ENCODE measurements around the gene PUS1. TPM values are rescaled to one million over a fixed set of nuclear protein-coding genes. Genes with fewer than 3 reads are reported as not detected.

PUS1 gene
- total and polyA plus RNA-seq, 3 donors from 2014 or later: 16.9 to 26.0 (median 25.2) TPM

- no peaks in the 10 kb centered on the region for H3K36me3 ChIP-seq (ENCODE audit: low read depth, missing control alignments)
- TF ChIP-seq POLR2A (IDR thresholded peaks at IDR 0.05): no peak
- no peak for TF ChIP-seq CTCF (IDR thresholded peaks at IDR 0.05)
- no peak overlapping the region for H3K27ac ChIP-seq
- 92% methylated on average over 11 of the region's 11 CpGs for WGBS, 2 donors
- intact Hi-C loops (cut with DNase I; ENCODE audit: low total_unique reads): no loop called here
- no peak overlapping the region for H3K4me3 ChIP-seq
- peak; percentile 0 for DNase-seq
- H3K4me1 ChIP-seq: peaks cover 9% of the 10 kb centered on the region
- no peaks in the 10 kb centered on the region for H3K9me3 ChIP-seq
- H3K27me3 ChIP-seq: no peaks in the 10 kb centered on the region
Observed at GRCh38 chr12:131991816-131992430, 62.8 kb downstream of the PUS1 start.

GRCh38 chr12:131994589-131994988, 65.5 kb downstream of the PUS1 start:
- Histone ChIP-seq H3K27ac (no peak overlapping the region), H3K36me3 (ENCODE audit: low read depth, missing control alignments) (no peaks in the 10 kb centered on the region), H3K9me3 (no peaks in the 10 kb centered on the region), H3K4me3 (no peak overlapping the region), H3K27me3 (no peaks in the 10 kb centered on the region), H3K4me1 (no peaks in the 10 kb centered on the region)
- intact Hi-C loops (cut with DNase I; ENCODE audit: low total_unique reads): no loop called here
- TF ChIP-seq POLR2A (IDR thresholded peaks at IDR 0.05) (no peak), CTCF (IDR thresholded peaks at IDR 0.05) (no peak)
- WGBS, 2 donors: 85 to 95% methylated on average over 4 of the region's 4 CpGs
- no peak for DNase-seq

Small RNA genes lying within 50 kb of the gene (small RNA-seq; reads per million reads assigned to genes)
- gene AC131009.3: 0 reads per million in 2 donors

Other genes with a start within 250 kb of the PUS1 start
- gene SFSWAP, start 218.2 kb upstream of the PUS1 start, total RNA-seq: 10 to 100 TPM; 62.4 to 68.4 TPM
- gene SFSWAP, start 218.2 kb upstream of the PUS1 start, polyA plus RNA-seq (ENCODE audit: insufficient read depth, low read depth, low replicate concordance): 37.7 TPM
- gene MMP17, start 100.9 kb upstream of the PUS1 start, total RNA-seq: 10 to 100 TPM; 16.1 to 23.3 TPM
- 13.2 TPM for gene MMP17, start 100.9 kb upstream of the PUS1 start, polyA plus RNA-seq (ENCODE audit: insufficient read depth, low read depth, low replicate concordance)
- 10 to 100 TPM; 49.9 to 53.5 TPM for gene ULK1, start 34.7 kb upstream of the PUS1 start, total RNA-seq
- 29.2 TPM for gene ULK1, start 34.7 kb upstream of the PUS1 start, polyA plus RNA-seq (ENCODE audit: insufficient read depth, low read depth, low replicate concordance)
- 10 to 100 TPM; 69.4 to 83.0 TPM for gene EP400, start 20.7 kb downstream of the PUS1 start, total RNA-seq
- 44.2 TPM for gene EP400, start 20.7 kb downstream of the PUS1 start, polyA plus RNA-seq (ENCODE audit: insufficient read depth, low read depth, low replicate concordance)
- gene DDX51, start 215.0 kb downstream of the PUS1 start, total RNA-seq: 10 to 100 TPM; 29.0 to 32.8 TPM
- 18.8 TPM for gene DDX51, start 215.0 kb downstream of the PUS1 start, polyA plus RNA-seq (ENCODE audit: insufficient read depth, low read depth, low replicate concordance)
- gene NOC4L, start 215.2 kb downstream of the PUS1 start, total RNA-seq: 10 to 100 TPM; 64.4 to 65.2 TPM
- gene NOC4L, start 215.2 kb downstream of the PUS1 start, polyA plus RNA-seq (ENCODE audit: insufficient read depth, low read depth, low replicate concordance): 67.2 TPM